Measurements from ENCODE around the gene SHROOM1.

The SHROOM1 gene

GRCh38 chr5:132779961-132780360 lies 50.5 kb downstream of the SHROOM1 start:
- H3K4me3 ChIP-seq (ENCODE audit: low read length, poor library complexity, severe bottlenecking), result no peak overlapping the region
- no peaks in the 10 kb centered on the region for H3K36me3 ChIP-seq (ENCODE audit: insufficient read depth, low read length)
- H3K4me1 ChIP-seq (ENCODE audit: insufficient read depth, low read length, poor library complexity, severe bottlenecking), result peaks cover 4% of the 10 kb centered on the region

GRCh38 chr5:132778856-132779255 lies 51.6 kb downstream of the SHROOM1 start:
- Histone ChIP-seq H3K9ac (ENCODE audit: low read depth, low read length, poor library complexity, severe bottlenecking) (no peak overlapping the region), H3K4me2 (ENCODE audit: low read depth, low read length, poor library complexity, severe bottlenecking) (no peak overlapping the region), H3K27me3 (ENCODE audit: insufficient read depth, low read length, poor library complexity, severe bottlenecking) (no peaks in the 10 kb centered on the region), H3K4me3 (ENCODE audit: low read length, poor library complexity, severe bottlenecking) (no peak overlapping the region), H3K36me3 (ENCODE audit: insufficient read depth, low read length) (no peaks in the 10 kb centered on the region), H3K79me2 (ENCODE audit: insufficient read depth, low read length) (no peaks in the 10 kb centered on the region), H3K9me2 (replicated peaks; ENCODE audit: low read depth, low read length) (no peaks in the 10 kb centered on the region), H3K4me1 (ENCODE audit: insufficient read depth, low read length, poor library complexity, severe bottlenecking) (peaks cover 4% of the 10 kb centered on the region), H2AFZ (ENCODE audit: low read length) (no peak overlapping the region), H3K9me3 (ENCODE audit: insufficient read depth, low read depth, low read length) (no peaks in the 10 kb centered on the region), H3F3A (ENCODE audit: low read depth) (no peaks in the 10 kb centered on the region), H4K20me1 (ENCODE audit: insufficient read depth, low read length, poor library complexity, severe bottlenecking) (no peaks in the 10 kb centered on the region)
- TF ChIP-seq EZH2phosphoT487 (IDR thresholded peaks at IDR 0.05; ENCODE audit: borderline replicate concordance), result no peak
- TF ChIP-seq CTCF (conservative IDR thresholded peaks at IDR 0.05; ENCODE audit: low read length), result no peak

More at GRCh38 chr5:132779961-132780360, 50.5 kb downstream of the SHROOM1 start:
- Histone ChIP-seq H2AFZ (ENCODE audit: low read length) (no peak overlapping the region), H3K79me2 (ENCODE audit: insufficient read depth, low read length) (no peaks in the 10 kb centered on the region), H3K4me2 (ENCODE audit: low read depth, low read length, poor library complexity, severe bottlenecking) (no peak overlapping the region), H3K27me3 (ENCODE audit: insufficient read depth, low read length, poor library complexity, severe bottlenecking) (no peaks in the 10 kb centered on the region), H3K9me3 (ENCODE audit: insufficient read depth, low read depth, low read length) (no peaks in the 10 kb centered on the region), H3F3A (ENCODE audit: low read depth) (no peaks in the 10 kb centered on the region), H4K20me1 (ENCODE audit: insufficient read depth, low read length, poor library complexity, severe bottlenecking) (no peaks in the 10 kb centered on the region), H3K9ac (ENCODE audit: low read depth, low read length, poor library complexity, severe bottlenecking) (no peak overlapping the region), H3K9me2 (replicated peaks; ENCODE audit: low read depth, low read length) (no peaks in the 10 kb centered on the region)
- TF ChIP-seq CTCF (conservative IDR thresholded peaks at IDR 0.05; ENCODE audit: low read length), result no peak
- TF ChIP-seq EZH2phosphoT487 (IDR thresholded peaks at IDR 0.05; ENCODE audit: borderline replicate concordance), result no peak

GRCh38 chr5:132778129-132778528 lies 52.3 kb downstream of the SHROOM1 start:
- Histone ChIP-seq H2AFZ (ENCODE audit: low read length) (no peak overlapping the region), H3K4me3 (ENCODE audit: low read length, poor library complexity, severe bottlenecking) (no peak overlapping the region), H3K36me3 (ENCODE audit: insufficient read depth, low read length) (no peaks in the 10 kb centered on the region), H3K9ac (ENCODE audit: low read depth, low read length, poor library complexity, severe bottlenecking) (no peak overlapping the region), H3K9me2 (replicated peaks; ENCODE audit: low read depth, low read length) (no peaks in the 10 kb centered on the region), H3F3A (ENCODE audit: low read depth) (no peaks in the 10 kb centered on the region), H3K4me1 (ENCODE audit: insufficient read depth, low read length, poor library complexity, severe bottlenecking) (peaks cover 4% of the 10 kb centered on the region), H3K27me3 (ENCODE audit: insufficient read depth, low read length, poor library complexity, severe bottlenecking) (no peaks in the 10 kb centered on the region), H4K20me1 (ENCODE audit: insufficient read depth, low read length, poor library complexity, severe bottlenecking) (no peaks in the 10 kb centered on the region), H3K9me3 (ENCODE audit: insufficient read depth, low read depth, low read length) (no peaks in the 10 kb centered on the region), H3K4me2 (ENCODE audit: low read depth, low read length, poor library complexity, severe bottlenecking) (no peak overlapping the region), H3K79me2 (ENCODE audit: insufficient read depth, low read length) (no peaks in the 10 kb centered on the region)
- TF ChIP-seq CTCF (conservative IDR thresholded peaks at IDR 0.05; ENCODE audit: low read length), result no peak
- TF ChIP-seq EZH2phosphoT487 (IDR thresholded peaks at IDR 0.05; ENCODE audit: borderline replicate concordance), result no peak

Data from Loucy (cell line).